NCI-H146 treated with DMSO at 0.1 percent for 48 hours (cell line): ENCODE results near the gene SLC35E1.
"Not testable (repeated sequence)": the region's sequence is repeated elsewhere in the genome, so short reads cannot be mapped to it uniquely, and the experiment has no call there.

Experiments used
- DNase-seq: peaks from one replicate; lab custom pipeline; 2025; ENCODE audit not compliant: unreplicated experiment; lab: John Stamatoyannopoulos, UW

The SLC35E1 gene

DNA sequence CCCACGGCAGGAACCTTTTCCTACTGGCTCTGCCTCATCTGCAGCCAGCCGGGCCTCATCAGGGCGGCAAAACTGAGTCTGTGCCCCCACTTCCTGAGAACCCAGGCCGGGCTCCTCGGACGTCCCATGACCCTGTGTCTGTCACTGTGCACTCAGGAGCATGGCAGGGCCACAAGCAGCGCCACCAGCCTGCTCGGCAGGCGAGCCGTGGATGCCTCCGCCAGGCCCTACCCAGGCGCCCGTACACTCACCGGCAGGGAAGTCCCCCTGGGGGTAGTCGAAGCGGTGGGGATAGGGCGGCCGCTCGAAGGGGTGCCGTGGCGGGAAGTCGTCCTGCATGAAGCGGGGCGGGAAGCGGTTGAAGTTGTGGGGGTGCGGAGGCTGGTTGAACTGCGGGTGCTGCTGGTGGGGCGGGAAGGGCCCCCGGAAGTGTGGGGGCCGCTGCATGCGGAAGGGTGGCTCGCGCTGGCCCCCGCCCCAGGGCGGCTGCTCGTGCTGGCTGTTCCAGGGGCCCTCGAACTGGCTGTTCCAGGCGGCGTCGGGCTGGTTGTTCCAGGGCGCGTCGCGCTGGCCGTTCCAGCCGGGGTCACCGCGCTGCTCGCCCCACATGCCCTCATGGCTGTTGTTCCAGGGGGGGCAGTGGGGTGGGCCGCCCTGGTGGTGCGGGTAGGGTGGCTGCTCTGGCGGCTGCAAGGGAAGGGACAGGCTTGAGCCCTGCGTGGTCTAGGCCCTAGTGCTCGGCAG is 47.1 kb downstream of the SLC35E1 start:
- DNase-seq, result no peak

DNA sequence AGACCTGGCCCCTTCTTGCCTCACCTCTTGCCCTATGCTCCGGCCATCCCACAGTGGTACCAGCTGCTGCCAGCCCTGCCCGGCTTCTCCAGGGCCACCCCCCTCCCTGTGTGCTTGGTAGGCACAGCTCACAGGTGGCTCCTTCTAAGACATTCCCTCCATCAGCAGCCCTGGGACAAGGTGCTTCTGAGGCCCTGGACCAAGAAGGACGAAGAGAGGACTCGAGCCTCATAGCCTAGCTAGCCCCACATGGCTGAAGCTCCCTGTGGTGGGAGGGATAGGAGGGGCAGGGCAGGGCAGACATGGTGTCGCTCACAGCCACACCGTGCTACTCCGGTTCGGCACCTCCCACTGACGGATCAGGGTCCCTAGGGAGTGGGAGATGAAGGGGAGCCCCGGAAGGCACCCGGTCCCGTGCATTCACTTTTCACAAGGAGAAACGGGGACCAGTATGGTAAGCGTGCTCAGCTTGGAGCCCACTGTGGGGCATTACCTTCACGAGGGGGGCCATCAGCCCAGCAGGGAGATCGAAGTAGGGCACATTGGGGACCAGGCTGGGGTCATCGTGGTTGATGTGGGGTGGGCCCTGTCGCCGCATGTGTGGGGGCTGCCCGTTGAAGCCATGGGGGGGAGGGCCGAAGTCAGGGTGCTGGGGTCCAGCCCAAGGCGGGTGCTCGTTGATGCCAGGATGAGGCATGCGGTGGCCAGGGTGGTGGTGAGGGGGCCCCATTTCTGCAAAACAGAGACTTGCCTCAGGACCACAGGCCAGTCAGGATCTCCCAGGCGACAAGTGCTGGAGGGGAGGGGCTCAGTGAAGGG is 49.4 kb downstream of the SLC35E1 start:
- DNase-seq, result no peak

DNA sequence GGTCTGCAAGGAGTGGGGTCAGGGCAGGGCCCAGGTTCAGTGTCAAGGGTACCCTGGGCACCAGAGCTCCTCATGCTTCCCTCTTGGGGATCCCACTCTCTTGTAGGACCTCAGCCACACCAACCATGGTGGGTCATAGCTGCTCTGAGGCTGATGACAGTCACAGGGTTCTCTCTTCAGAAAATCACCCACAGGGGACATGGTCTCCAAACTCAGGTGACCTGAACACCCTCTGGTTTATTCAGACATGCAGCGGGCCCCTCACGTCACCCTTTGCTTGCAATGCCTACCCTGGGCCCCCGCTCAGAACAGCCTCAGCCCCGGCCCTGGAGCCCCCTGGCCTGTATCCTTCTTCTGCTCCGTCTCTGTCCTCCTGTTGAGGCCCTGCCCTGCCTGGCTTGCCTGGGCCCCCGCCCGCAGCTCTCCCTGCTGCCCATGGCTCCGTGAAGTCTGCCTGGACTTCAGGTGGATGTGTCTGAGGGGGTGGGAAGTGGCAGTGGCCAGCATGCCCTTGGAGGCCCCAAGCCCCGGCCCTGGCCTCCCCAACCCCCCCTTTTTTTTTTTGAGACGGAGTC is 50.4 kb downstream of the SLC35E1 start:
- no peak for DNase-seq

DNA sequence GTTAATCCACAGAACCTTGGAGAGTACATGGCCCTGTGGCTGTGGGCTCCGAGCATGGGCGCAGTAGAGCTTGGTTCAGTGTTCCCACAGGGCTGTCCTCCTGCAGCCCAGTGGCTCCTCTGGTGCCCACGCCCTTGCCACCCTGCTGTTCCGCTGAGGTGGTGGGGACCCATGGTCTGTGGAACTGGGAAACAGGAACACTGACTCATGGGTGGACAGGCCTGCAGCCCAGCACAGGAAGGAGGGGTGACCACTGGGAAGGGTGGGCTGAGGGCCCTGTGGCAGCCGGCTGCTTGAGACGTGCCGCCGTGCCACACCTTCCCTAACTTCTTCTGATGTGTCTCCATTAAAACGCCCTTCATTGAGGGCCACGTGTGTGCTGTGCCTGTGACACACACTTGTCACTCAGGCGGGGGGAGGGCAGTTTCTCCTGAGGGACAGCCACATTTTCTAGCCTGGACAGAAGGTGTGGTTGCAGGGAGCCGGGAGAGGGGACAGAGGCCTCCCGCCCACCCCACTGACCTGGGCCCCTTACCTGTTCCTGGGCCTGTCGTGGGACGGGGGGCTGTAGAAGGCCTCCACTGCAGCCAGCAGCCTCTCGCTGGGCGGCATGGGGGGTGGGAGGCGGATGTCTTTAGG is 51.1 kb downstream of the SLC35E1 start:
- no peak for DNase-seq

DNA sequence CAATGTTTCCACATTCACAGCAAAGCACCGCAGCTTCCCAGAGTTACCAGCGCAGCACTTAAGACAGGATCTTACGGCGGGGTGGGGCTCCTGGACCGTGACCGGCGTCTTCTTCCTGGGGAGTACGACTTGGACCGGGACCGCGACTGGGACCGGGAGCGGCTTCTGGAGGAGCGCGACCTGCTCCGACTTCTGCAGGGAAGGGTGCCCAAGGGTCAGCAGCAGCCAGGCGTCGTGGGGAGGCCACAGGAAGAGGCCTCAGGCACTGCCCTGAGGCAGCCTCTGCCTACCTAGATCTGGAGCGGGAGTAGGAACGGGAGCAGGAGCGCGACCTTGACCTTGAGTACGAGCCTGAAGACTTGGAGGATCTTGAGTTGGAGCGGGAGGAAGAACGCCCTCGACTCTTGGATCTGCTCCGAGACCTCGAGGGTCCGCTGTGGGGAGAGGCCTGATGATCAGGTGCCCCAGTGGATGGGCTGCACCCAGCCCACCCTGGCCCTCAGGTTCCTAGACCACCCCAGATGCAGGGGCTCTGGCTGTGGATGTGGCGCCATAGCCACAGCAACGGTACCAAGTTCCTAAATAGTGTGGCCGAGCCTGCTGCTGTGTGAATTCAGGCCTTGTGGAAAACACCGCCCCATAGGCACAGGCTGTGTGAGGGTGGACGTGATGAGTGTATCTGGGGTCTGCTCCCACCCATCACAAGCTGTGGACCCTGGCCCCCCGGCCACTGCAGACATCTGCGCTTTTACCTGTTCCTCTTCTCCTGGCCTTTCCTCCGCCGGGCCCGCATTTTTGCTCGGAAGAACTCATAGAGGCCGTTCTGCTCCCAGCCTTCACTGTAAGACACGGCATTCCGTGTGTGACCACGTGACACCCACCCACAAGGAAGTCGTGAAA is 51.9 kb downstream of the SLC35E1 start:
- no peak for DNase-seq

DNA sequence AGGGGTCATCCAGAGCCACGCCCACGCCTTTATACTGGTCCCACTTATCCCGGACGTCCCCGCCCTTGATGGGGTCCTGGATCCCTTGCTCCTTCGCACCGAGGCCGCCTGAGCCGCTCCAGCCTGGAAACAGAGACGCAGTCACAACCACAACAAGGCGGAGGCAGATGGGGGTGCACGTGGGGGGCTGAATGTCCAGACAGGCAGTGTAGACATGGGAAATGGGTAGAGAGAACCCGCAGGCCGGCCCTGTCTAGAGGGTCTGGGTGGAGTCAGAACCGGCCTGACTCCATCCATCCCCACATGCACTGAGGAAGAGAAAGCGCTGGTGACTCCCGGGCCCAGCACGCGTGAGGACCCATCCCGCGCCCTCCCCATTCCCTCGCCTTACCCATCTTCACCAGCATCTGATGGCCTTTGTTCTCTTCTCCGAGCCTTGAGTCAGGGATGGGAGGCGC is 53.0 kb downstream of the SLC35E1 start:
- DNase-seq, result no peak

DNA sequence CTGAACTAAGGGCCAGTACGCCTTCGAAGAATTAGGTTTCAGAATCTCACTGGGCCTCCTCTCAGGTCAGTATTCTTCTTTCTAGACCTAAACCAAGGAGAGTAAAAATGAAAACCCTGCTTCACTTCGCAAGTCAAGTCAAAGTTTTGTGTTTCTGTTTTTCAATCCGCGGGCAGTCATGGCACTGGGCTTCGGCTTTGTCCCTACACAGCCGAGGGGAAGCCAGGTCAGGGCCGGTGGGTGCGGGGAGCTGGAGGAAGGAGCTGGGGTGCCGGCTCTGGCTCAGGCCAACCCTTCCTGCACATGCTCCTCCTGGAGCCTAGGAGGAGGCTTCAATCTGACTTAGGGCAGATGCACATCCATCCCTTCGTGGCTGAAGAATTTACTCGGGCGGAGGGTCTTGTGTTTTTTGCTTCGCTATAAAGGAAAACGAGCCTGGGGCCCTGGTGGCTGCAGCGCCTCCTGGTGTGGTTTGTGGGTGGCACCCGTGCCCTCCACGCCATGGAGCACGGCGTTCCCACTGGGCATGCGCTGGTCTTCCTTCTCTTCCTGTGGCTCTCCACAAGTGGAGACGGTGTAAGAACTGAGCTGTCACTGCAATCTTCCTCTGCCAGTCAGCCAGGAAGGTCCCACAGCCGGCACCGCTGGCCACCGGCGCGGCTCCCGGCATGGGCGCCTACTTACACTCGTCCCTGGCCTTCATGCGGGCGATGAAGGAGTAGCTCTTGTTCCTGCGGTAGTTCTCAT is 53.6 kb downstream of the SLC35E1 start:
- no peak for DNase-seq

DNA sequence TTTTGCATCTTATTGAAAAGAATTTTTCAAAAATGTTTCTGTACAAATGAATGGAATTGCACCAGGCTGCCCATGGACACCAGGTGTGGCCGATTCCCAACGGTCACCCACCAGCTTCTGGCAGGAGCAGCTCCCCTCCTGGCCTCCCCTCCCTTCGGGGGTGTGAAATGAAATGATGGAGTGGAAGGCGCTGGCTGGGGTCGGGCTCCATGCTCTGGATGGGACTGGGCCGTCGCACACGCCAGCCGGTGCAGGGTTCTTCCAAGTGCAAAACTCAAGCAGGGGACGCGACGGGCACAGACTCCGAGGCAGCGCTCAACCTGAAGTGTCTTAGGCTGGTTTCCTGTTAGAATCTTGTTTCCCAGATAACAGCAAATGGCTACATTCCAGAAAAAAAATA is 54.2 kb downstream of the SLC35E1 start:
- no peak for DNase-seq

DNA sequence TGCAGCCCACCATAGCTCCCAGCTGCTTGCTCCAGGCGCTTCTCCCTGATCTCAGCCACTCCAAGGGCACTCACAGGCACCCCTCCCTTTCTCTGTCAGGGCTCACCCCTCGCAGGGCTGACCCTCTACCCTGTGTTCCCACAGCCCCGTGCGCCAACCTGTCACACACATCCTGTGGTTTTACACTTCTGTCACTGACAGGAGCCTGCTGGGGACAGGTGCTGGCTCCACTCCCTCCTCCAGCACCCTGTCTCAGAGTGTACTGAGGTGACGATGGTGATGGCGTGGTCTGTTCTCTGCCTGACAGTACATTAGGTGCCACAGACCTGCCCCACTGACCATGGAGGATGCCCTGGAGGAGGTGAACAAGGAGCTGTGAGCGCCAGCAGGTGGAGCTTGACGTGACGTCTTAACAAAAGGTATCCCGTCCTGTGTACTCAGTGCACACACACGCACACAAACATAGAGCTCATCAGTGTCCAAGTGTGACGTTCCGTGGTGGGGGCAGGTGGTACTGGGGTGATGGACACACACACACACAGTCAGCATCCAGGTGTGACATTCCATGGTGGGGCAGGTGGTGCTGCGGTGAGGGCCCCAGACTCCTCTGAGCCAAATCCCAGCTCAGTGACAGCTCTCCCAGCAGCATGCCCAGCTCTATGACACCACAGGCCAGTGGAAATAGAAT is 55.1 kb downstream of the SLC35E1 start:
- DNase-seq, result no peak

DNA sequence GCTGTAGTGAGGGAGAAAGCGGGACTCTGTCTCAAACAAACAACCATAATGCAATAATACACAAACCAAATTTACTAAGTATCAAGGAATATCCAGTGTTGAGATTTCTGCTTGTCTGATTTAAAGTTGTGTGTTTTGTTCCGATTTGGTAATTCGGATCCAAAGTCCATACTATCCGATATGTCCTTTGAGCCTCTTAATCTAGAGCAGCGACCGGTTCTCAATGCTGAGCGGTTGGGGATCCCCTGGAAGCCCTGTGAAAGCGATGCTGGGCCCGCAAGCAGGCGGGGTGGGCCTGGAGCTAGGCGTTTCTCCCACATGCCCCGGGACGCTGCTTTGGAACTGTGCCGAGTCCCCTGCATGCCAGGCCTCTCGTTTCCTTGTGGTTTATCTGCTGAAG is 55.8 kb downstream of the SLC35E1 start:
- DNase-seq, result no peak

DNA sequence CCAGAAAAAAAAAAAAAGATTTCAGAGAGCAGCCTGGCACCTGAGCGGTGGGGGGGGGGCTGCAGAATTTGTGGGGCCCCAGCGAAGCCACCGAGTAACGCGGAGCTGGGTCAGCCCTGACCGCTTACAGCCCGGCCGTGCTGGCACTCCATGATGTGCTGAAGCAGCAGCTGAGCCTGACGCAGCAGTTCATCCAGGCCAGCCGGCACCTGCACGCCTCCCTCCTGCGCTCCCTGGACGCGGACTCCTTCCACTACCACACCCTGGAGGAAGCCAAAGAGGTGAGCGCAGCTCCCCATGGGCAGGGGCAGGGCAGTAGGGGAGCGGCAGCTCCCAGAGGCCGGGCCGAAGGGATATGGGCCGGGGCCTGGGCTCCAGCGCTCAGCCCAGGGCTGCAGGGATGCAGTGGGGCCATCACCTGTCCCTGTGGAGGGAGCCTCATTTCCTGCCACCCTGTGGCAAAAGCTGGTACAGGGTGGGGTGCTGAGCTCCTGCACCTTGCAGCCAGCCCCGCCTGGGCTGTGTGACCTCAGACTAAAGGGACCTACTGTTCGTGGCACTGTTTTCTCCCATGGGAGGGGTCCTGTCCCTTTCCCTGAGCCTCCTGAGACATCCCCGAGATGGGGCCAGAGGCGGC is 57.7 kb downstream of the SLC35E1 start:
- no peak for DNase-seq

DNA sequence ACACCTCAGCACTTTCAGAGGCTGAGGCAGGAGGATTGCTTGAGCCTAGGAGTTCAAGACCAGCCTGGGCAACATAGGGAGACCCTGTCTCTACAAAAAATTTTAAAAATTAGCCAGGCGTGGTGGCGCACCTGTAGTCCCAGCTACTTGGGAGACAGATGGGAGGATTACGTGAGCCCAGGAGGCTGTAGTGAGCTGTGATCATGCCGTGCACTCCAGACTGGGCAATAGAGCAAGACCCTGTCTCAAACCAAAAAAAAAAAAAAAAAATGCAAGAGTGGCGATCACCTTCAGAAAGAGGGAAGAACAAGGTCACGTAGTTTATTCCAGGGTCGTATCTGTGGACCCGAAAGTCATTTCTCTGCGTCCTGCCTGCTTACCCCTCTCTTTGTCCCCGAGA is 59.6 kb downstream of the SLC35E1 start:
- DNase-seq, result not testable (repeated sequence)

DNA sequence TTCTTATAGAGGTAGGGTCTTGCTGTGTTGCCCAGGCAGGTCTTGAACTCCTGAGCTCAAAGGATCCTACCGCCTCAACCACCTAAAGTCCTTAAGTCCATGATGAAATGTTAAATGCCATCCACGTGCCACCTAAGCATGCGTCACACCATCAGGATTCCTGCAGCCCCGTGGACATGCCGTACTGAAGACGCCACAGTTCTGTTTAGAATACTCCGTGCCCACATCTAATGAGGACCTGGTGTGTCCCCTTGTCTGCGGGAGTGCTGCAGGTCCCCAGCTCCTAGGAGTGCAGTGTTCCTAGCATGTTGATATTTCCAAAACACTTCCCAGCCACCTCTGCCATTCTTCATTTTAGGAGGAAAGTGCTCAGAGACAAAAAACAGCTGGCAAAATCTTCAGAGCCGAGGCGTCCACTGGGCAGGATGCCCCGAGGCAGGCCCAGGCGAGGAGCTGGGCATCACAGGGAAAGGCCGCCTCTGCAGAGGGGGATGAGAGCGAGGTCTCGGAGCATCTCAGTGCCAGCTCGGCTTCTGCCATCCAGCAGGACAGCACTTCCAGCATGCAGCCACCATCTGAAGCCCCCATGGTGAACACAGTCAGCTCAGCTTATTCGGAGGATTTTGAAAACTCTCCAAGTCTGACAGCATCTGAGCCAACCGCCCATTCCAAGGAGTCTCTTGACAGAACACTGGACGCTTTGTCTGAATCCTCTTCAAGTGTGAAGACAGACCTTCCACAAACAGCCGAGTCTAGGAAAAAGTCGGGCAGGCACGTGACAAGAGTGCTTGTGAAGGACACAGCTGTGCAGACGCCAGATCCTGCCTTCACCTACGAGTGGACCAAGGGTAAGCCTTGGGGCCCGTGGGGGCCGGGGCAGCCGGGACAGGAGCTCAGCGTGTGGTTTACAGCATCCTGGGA is 62.8 kb downstream of the SLC35E1 start:
- no peak for DNase-seq

DNA sequence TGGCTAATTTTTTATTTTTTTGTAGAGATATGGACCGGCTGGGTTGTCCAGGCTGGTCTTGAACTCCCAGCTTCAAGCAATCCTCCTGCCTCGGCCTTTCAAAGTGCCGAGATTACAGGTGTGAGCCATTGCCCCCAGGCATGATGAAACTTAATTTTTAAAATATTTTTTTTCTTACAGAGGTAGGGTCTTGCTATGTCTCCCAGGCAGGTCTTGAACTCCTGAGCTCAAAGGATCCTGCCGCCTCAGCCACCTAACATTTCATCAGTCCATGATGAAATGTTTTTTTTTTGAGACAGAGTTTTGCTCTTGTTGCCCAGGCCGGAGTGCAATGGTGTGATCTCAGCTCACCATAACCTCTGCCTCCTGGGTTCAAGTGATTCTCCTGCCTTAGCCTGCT is 63.7 kb downstream of the SLC35E1 start:
- DNase-seq, result no peak

DNA sequence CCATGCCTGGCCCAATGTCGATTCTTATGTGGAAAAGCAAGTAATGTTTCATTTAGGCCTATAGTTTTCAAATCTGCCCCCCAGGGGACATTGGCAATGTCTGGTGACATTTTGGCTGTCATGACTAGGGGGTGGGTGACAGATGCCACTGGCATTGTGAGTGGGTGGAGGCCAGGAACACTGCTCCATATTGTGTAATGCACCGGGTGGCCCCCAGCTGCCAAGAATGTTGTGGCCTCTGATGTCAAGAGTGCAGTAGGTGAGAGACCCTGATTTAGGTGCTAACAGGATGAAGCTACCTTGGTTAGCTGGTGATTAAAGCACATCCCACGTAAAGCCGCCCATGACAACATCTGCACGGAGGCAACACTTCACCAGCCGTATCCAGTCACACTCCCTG is 65.3 kb downstream of the SLC35E1 start:
- no peak for DNase-seq

DNA sequence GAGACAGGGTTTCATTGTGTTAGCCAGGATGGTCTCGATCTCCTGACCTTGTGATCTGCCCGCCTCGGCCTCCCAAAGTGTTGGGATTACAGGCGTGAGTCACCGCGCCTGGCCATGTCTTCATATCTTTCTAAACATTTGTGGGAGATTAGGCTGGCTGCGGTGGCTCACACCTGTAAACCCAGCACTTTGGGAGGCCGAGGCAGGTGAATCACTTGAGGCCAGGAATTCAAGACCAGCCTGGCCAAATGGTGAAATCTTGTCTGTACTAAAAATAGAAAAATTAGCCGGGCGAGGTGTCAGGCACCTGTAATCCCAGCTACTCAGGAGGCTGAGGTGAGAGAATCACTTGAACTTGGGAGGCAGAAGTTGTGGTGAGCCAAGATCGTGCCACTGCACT is 66.1 kb downstream of the SLC35E1 start:
- DNase-seq, result not testable (repeated sequence)

DNA sequence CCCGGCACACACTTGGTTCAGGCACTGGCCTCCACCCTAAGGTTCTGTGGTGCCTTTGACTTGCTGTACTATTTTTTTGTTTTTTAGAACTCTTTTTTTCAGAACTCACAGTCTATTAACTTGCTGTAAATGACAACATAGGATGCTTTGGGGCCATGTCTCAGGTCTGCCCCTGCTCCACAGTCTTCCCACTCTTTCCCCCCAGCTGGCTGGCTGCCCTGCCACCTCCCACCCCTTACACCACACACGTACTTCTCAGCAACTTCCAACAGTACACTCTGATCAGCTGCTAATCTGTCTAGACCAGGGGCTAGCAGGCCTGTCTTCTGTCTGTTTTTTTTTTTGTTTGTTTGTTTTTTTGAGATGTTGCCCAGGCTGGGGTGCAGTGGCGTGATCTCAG is 67.9 kb downstream of the SLC35E1 start:
- no peak for DNase-seq
